Endothelial cell of umbilical vein (primary cell): ENCODE data around the gene MLLT11. TPM values are rescaled to one million over a fixed set of nuclear protein-coding genes. Genes with fewer than 3 reads are reported as not detected.

Experiments used
- BruUV-seq: library from RNA; stranded (reverse); fragments of 400-500 nt; replicated peaks from 2 replicates; lab custom pipeline; 2021; lab: Mats Ljungman, UMichigan
- CTCF ChIA-PET: fragments of 300-600, 350-600 bp; sonication (Branson Sonifier 250); formaldehyde crosslinking; loops from one replicate; lab custom pipeline; 2021; ENCODE audit warnings: antibody characterized with exemption, inconsistent platforms; lab: Charles Lee
- POLR2A ChIA-PET: fragments of 300-600, 350-600 bp; sonication (Branson Sonifier 250); formaldehyde crosslinking; loops from one replicate; lab custom pipeline; 2021; ENCODE audit warnings: antibody characterized with exemption, inconsistent platforms; lab: Charles Lee
- DNase-seq: peaks from one replicate; pipeline ENCODE4 v3.0.0-alpha.2; 2011; ENCODE audit warnings: low read depth, low spot score
- FAIRE-seq: peaks from 2 replicates; lab custom pipeline; 2011; peaks lifted over from hg19 to GRCh38; lab: Jason Lieb, UNC
- H2AFZ ChIP-seq: 2 replicates; pipeline ENCODE4 v1.6.0; 2012; ENCODE audit warnings: low read depth, low read length, control low read depth, inconsistent platforms
- H3K27ac ChIP-seq: 2 replicates; pipeline ENCODE4 v1.5.1; 2011; ENCODE audit warnings: low read depth, mild to moderate bottlenecking, control low read depth, low read length, moderate library complexity; ENCODE audit not compliant: insufficient read depth
- H3K27me3 ChIP-seq, 2 experiments: 2 replicates each; pipeline versions ENCODE4 v1.6.0 to v1.6.1; 2011; ENCODE audit warnings: low read length in 2 of 2, mixed read lengths in 1 of 2; ENCODE audit not compliant: control insufficient read depth in 2 of 2, insufficient read depth in 2 of 2
- H3K36me3 ChIP-seq, 2 experiments: 2 replicates in 1 of 2; 3 replicates in 1 of 2; pipeline ENCODE4 v1.5.1; 2011; ENCODE audit warnings: low read length in 2 of 2, mild to moderate bottlenecking in 1 of 2, moderate library complexity in 1 of 2; ENCODE audit not compliant: control insufficient read depth in 2 of 2, insufficient read depth in 2 of 2; ENCODE audit errors: extremely low read depth in 1 of 2
- H3K4me1 ChIP-seq: 3 replicates; pipeline ENCODE4 v1.5.1; 2011; ENCODE audit warnings: mild to moderate bottlenecking, low read length; ENCODE audit not compliant: control insufficient read depth, insufficient read depth; ENCODE audit errors: extremely low read depth
- H3K4me2 ChIP-seq: 2 replicates; pipeline ENCODE4 v1.6.1; 2011; ENCODE audit warnings: low read length, control low read depth, mixed read lengths; ENCODE audit not compliant: insufficient read depth
- H3K4me3 ChIP-seq, 3 experiments: fragments of 200-600 bp in 1 of 3; sonication (generic), shearing (Covaris generic) in 1 of 3; replicated peaks in 1 of 3; 2 replicates each; pipeline ENCODE4 v1.5.1; 2011 to 2016; ENCODE audit warnings: control low read depth in 3 of 3, low read length in 3 of 3, mild to moderate bottlenecking in 2 of 3, inconsistent platforms in 1 of 3, low read depth in 1 of 3, moderate library complexity in 1 of 3; ENCODE audit not compliant: insufficient read depth in 1 of 3
- H3K79me2 ChIP-seq: 2 replicates; pipeline ENCODE4 v1.6.0; 2012; ENCODE audit warnings: low read length, inconsistent platforms; ENCODE audit not compliant: control insufficient read depth, insufficient read depth
- H3K9ac ChIP-seq: replicated peaks from 2 replicates; pipeline ENCODE3; 2011; ENCODE audit warnings: low read length, control low read depth; ENCODE audit not compliant: insufficient read depth; ENCODE audit errors: extremely low read depth
- H3K9me1 ChIP-seq: replicated peaks from 3 replicates; pipeline ENCODE4 v1.6.0; 2011; ENCODE audit warnings: mild to moderate bottlenecking, low read length; ENCODE audit not compliant: control insufficient read depth, insufficient read depth; ENCODE audit errors: extremely low read depth
- H3K9me3 ChIP-seq: replicated peaks from 2 replicates; pipeline ENCODE4 v1.5.1; 2012; ENCODE audit warnings: low read length, inconsistent platforms; ENCODE audit not compliant: control insufficient read depth, insufficient read depth
- H4K20me1 ChIP-seq: replicated peaks from 2 replicates; pipeline ENCODE3; 2011; ENCODE audit warnings: mild to moderate bottlenecking, low read length; ENCODE audit not compliant: control insufficient read depth, insufficient read depth; ENCODE audit errors: extremely low read depth
- EZH2 ChIP-seq: IDR thresholded peaks from 2 replicates; pipeline ENCODE4 v1.6.1; 2012; ENCODE audit warnings: borderline replicate concordance, low read depth, mild to moderate bottlenecking, moderate library complexity, low read length, inconsistent platforms; ENCODE audit not compliant: severe bottlenecking
- FOS ChIP-seq: IDR thresholded peaks from 2 replicates; pipeline ENCODE4 v1.6.1; 2011; ENCODE audit warnings: mild to moderate bottlenecking, low read length, moderate library complexity, borderline replicate concordance; ENCODE audit not compliant: insufficient read depth
- GATA2 ChIP-seq: IDR thresholded peaks from 2 replicates; pipeline ENCODE4 v1.7.0; 2011; ENCODE audit warnings: low read depth, mild to moderate bottlenecking, moderate library complexity, mixed read lengths, low read length; ENCODE audit not compliant: insufficient read length, insufficient read depth
- JUN ChIP-seq: IDR thresholded peaks from 2 replicates; pipeline ENCODE4 v1.6.1; 2011; ENCODE audit warnings: borderline replicate concordance, low read depth; ENCODE audit not compliant: insufficient read length, insufficient read depth
- MYC ChIP-seq: IDR thresholded peaks from one replicate; pipeline ENCODE4 v1.6.1; 2011; ENCODE audit warnings: mild to moderate bottlenecking, low read depth, low read length
- POLR2A ChIP-seq: IDR thresholded peaks from 2 replicates; pipeline ENCODE4 v1.6.1; 2012; ENCODE audit warnings: low read depth, mild to moderate bottlenecking, control low read depth, low read length
- POLR2AphosphoS5 ChIP-seq: IDR thresholded peaks from 2 replicates; pipeline ENCODE4 v1.6.1; 2012; ENCODE audit warnings: low read depth, mild to moderate bottlenecking, control low read depth, low read length, moderate library complexity; ENCODE audit not compliant: insufficient read depth
- dilution Hi-C: fragments of 300-500 bp; cut with MboI; formaldehyde crosslinking; loops from one replicate; pipeline ENCODE4 v1.15.0; 2019; ENCODE audit warnings: low sequenced_read_pairs; ENCODE audit not compliant: extremely low pct_ligation_motif_present
- intact Hi-C: fragments of 100-400 bp; cut with micrococcal nuclease; formaldehyde crosslinking; loops from one replicate; pipeline ENCODE4 v1.10.0; 2022
- polyA plus RNA-seq, 4 experiments: library from polyadenylated mRNA; depleted of rRNA in 3 of 4; stranded (reverse) in 3 of 4; unstranded in 1 of 4; fragments of >200 nt; gene quantifications; 2 replicates each; pipeline versions ENCODE4 v1.2.1 to v1.2.3, GENCODE V29; 2011 to 2012; ENCODE audit warnings: missing spikeins in 1 of 4
- total RNA-seq: library from RNA; stranded (reverse); gene quantifications from 2 replicates; pipeline ENCODE4 v1.2.3, GENCODE V29; 2021
- TF ChIP-seq, protein P1 (sequence below), 2 donors: IDR thresholded peaks; 1 replicate in 1 of 2; 2 replicates in 1 of 2; pipeline ENCODE4 v1.5.1; 2011; ENCODE audit warnings: low read length in 2 of 2, mild to moderate bottlenecking in 2 of 2, moderate library complexity in 2 of 2, control low read depth in 1 of 2, inconsistent platforms in 1 of 2, low read depth in 1 of 2; ENCODE audit not compliant: insufficient read depth in 1 of 2; ENCODE audit errors: extremely low read depth in 1 of 2
- TF ChIP-seq, protein P2 (sequence below): IDR thresholded peaks from 2 replicates; pipeline ENCODE4 v1.6.1; 2011; ENCODE audit not compliant: insufficient read depth, insufficient read length

MLLT11 gene
- total and polyA plus RNA-seq, 2 donors (not counting 3 experiments of a cell fraction or from before 2014, with no cell fraction given) = 25.2 to 26.5 TPM

DNA sequence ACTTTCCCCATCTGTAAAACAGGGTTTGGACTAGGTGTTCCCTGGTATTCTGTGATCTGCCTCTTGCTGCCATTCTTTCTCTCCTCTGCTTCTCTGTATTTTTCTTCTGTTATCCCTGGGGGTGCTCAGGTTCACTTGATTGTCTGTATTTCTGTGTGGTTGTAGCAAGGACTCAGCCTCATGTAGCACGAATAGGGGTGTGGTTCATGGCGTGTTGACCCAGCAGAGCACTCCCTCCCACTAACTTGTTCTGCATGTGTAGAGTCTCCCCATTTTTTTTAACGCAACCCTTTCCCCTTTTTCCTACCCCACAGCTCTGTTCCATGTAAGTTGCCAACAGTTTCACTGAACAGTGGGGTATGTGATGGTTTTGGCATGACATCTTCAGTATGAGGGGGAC, 25.0 kb upstream of the MLLT11 start:
- no peaks in the 10 kb centered on the region for H3K9me3 ChIP-seq
- FAIRE-seq = no peak
- dilution Hi-C loops (no loop called here), intact Hi-C loops (no loop called here)
- H3K79me2 ChIP-seq = no peaks in the 10 kb centered on the region
- H2AFZ ChIP-seq = no peak overlapping the region
- H3K36me3 ChIP-seq = peaks cover 2 to 8% of the 10 kb centered on the region in 2 experiments
- H3K9me1 ChIP-seq = no peaks in the 10 kb centered on the region
- TF ChIP-seq JUN (no peak), FOS (no peak), EZH2 (no peak), POLR2A (no peak), GATA2 (no peak), POLR2AphosphoS5 (no peak), MYC (no peak)
- TF ChIP-seq, protein P1, sequence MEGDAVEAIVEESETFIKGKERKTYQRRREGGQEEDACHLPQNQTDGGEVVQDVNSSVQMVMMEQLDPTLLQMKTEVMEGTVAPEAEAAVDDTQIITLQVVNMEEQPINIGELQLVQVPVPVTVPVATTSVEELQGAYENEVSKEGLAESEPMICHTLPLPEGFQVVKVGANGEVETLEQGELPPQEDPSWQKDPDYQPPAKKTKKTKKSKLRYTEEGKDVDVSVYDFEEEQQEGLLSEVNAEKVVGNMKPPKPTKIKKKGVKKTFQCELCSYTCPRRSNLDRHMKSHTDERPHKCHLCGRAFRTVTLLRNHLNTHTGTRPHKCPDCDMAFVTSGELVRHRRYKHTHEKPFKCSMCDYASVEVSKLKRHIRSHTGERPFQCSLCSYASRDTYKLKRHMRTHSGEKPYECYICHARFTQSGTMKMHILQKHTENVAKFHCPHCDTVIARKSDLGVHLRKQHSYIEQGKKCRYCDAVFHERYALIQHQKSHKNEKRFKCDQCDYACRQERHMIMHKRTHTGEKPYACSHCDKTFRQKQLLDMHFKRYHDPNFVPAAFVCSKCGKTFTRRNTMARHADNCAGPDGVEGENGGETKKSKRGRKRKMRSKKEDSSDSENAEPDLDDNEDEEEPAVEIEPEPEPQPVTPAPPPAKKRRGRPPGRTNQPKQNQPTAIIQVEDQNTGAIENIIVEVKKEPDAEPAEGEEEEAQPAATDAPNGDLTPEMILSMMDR (IDR thresholded peaks at IDR 0.05; ENCODE audit: extremely low read depth in 1 of 2, insufficient read depth in 1 of 2, low read depth in 1 of 2, low read length in 2 of 2) = no peak
- TF ChIP-seq, protein P2, sequence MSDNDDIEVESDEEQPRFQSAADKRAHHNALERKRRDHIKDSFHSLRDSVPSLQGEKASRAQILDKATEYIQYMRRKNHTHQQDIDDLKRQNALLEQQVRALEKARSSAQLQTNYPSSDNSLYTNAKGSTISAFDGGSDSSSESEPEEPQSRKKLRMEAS = no peak
- no peak overlapping the region for H3K9ac ChIP-seq
- ChIA-PET POLR2A (no interaction called here), CTCF (interaction anchor here (2.5 kb wide), 1 partner anchor 11 kb away, joined by 10 read pairs; no protein-coding TSS in a partner anchor)
- H3K4me2 ChIP-seq = no peak overlapping the region
- H3K27ac ChIP-seq = no peak overlapping the region
- H3K27me3 ChIP-seq = no peaks in the 10 kb centered on the region
- no TSS peak for BruUV-seq
- H4K20me1 ChIP-seq = no peaks in the 10 kb centered on the region
- H3K4me1 ChIP-seq = no peaks in the 10 kb centered on the region
- DNase-seq = no peak
- H3K4me3 ChIP-seq = no peak overlapping the region
